Ectodermal cell (in vitro differentiated cells): ENCODE measurements around the gene C6. TPM values are rescaled to one million over a fixed set of nuclear protein-coding genes. Genes with fewer than 3 reads are reported as not detected.

Experiments
- H3K27ac ChIP-seq: 2 replicates; pipeline ENCODE4 v1.7.0; 2013; ENCODE audit warnings: mild to moderate bottlenecking, low read depth, low read length; ENCODE audit not compliant: insufficient read depth, poor library complexity, severe bottlenecking
- H3K27me3 ChIP-seq: 2 replicates; pipeline ENCODE4 v1.7.0; 2013; ENCODE audit warnings: mild to moderate bottlenecking, low read length; ENCODE audit not compliant: insufficient read depth, control insufficient read depth, poor library complexity, severe bottlenecking
- H3K36me3 ChIP-seq: one replicate; pipeline ENCODE4 v1.7.0; 2013; ENCODE audit warnings: low read length; ENCODE audit not compliant: control insufficient read depth, insufficient read depth
- H3K4me1 ChIP-seq: one replicate; pipeline ENCODE4 v1.7.0; 2013; ENCODE audit warnings: low read length; ENCODE audit not compliant: control insufficient read depth, insufficient read depth
- H3K4me3 ChIP-seq: 2 replicates; pipeline ENCODE4 v1.7.0; 2013; ENCODE audit warnings: low read depth, low read length, control low read depth; ENCODE audit not compliant: insufficient read depth
- H3K9me3 ChIP-seq: 2 replicates; pipeline ENCODE4 v1.7.0; 2013; ENCODE audit warnings: mild to moderate bottlenecking, low read length, moderate library complexity; ENCODE audit not compliant: control insufficient read depth
- WGBS, 2 experiments: methylation state at CpG; one replicate each; pipeline ENCODE4 v1.1.7; 2013; ENCODE audit warnings: missing lambda C conversion rate in 2 of 2; 5-methylcytosine and 5-hydroxymethylcytosine counted together
- polyA plus RNA-seq, 4 experiments: library from polyadenylated mRNA; stranded (reverse); fragments of 50-300 nt; gene quantifications; one replicate each; pipeline ENCODE4 v1.2.3, GENCODE V29; 2013

C6 gene
- not detected for polyA plus RNA-seq (2013, experiment 1 of 4)
- polyA plus RNA-seq (2013, experiment 2 of 4): not detected
- not detected for polyA plus RNA-seq (2013, experiment 3 of 4)
- polyA plus RNA-seq (2013, experiment 4 of 4): not detected

DNA sequence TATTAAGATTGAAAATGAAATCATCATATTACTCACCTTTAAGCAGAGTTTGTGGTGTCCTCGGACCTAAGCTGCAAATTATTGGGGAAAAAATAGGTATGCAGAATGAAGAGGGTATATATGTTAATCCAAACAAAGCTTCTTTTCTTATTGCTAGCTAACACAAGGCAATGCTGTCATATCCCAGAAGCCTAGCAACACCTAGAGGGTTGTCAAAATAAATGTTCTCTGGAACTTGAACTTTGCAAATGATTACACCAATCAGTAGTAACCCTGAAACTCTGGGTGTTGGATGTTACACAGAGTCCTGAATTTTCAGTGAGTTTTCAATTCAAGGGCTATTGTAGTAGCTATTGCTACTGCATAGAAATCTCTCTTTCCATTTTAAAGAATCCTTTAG lies at the start of gene C6:
TSS of gene C6 (minus strand) at position 193 of the 400 bp plus-strand sequence. CDS start 10,302 bp downstream, outside the sequence.
- Histone ChIP-seq H3K9me3 (no peaks in the 10 kb centered on the region), H3K27ac (no peak within 1 kb of the TSS), H3K4me3 (no peak within 1 kb of the TSS), H3K4me1 (no peaks in the 10 kb centered on the region), H3K27me3 (no peaks in the 10 kb centered on the region), H3K36me3 (no peaks in the 10 kb centered on the region)
- no CpG with 5 or more reads among the region's 1 CpG for WGBS, 2 experiments

DNA sequence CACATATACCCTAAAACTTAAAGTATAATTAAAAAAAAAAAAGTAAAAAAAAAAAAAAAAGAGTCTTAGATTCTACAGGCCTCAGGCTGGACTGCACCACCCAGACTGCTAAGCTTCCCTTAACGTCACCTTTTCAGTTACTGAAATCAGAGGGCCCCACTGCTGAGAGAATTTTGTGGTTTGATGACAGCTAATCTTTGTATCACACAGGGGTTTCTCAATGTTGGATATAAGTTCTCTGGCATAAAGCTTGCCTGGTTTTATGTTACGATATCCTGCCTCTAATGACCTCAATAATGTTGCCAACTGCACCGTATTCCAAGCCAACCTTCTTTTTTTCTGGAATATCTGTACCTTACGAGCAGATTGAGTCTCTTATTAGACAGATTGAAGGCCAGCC lies 43.1 kb upstream of the C6 start:
- H3K4me3 ChIP-seq: no peak overlapping the region
- no peak overlapping the region for H3K27ac ChIP-seq
- no peaks in the 10 kb centered on the region for H3K27me3 ChIP-seq
- H3K36me3 ChIP-seq: no peaks in the 10 kb centered on the region
- no peaks in the 10 kb centered on the region for H3K9me3 ChIP-seq
- 96 to 100% methylated on average over 4 of the region's 4 CpGs for WGBS, 2 experiments
- no peaks in the 10 kb centered on the region for H3K4me1 ChIP-seq

DNA sequence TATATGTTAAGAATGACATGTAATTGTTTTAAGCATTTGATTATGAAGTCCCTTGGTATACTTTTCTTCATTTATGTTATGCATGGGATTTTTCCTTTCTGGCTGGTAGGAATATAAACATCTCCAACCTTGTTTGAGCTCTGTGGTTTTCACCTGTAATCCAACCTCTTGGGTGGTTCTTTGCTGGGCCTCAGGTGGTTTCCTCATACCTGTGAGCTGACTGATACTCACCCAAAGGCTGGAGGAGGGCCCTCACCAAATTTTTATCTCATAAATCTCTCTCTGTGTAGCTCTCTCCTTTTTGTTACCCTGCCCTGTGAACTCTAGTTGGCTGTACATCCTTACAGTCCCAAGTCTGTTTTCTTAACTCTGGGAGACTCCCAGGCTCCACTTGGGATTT lies 39.8 kb upstream of the C6 start:
- no peaks in the 10 kb centered on the region for H3K4me1 ChIP-seq
- no peaks in the 10 kb centered on the region for H3K27me3 ChIP-seq
- no peaks in the 10 kb centered on the region for H3K9me3 ChIP-seq
- no peaks in the 10 kb centered on the region for H3K36me3 ChIP-seq
- no peak overlapping the region for H3K27ac ChIP-seq
- H3K4me3 ChIP-seq: no peak overlapping the region

- Histone ChIP-seq H3K27ac (no peak overlapping the region), H3K36me3 (no peaks in the 10 kb centered on the region), H3K4me3 (no peak overlapping the region), H3K9me3 (no peaks in the 10 kb centered on the region), H3K27me3 (no peaks in the 10 kb centered on the region), H3K4me1 (no peaks in the 10 kb centered on the region)
Observed at GRCh38 chr5:41252036-41252435, 38.7 kb upstream of the C6 start.

GRCh38 chr5:41250351-41250987 lies 37.1 kb upstream of the C6 start:
- Histone ChIP-seq H3K4me3 (no peak overlapping the region), H3K27me3 (no peaks in the 10 kb centered on the region), H3K27ac (no peak overlapping the region), H3K9me3 (no peaks in the 10 kb centered on the region), H3K4me1 (no peaks in the 10 kb centered on the region), H3K36me3 (no peaks in the 10 kb centered on the region)
- WGBS, 2 experiments: 82 to 90% methylated on average over 1 of the region's 2 CpGs

DNA sequence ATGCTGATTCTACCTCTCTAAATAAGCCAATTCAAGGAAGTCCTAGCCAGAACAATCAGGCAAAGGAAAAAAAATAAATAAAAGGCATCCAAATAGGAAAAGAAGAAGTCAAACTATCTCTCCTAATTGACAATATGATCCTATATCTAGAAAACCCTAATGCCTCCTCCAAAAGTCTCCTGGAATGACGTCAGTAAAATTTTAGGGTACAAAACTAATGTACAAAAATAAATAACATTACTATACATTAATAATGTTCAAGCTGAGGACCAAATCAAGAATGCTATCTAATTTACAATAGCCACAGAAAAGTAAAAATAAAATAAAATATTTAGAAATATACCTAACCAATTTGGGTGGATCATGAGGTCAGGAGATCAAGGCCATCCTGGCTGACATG lies 33.8 kb upstream of the C6 start:
- 100% methylated on average over 1 of the region's 1 CpG; no CpG with 5 or more reads in 1 of the 2 experiments for WGBS, 2 experiments
- Histone ChIP-seq H3K4me1 (no peaks in the 10 kb centered on the region), H3K27me3 (no peaks in the 10 kb centered on the region), H3K36me3 (no peaks in the 10 kb centered on the region), H3K9me3 (no peaks in the 10 kb centered on the region), H3K27ac (no peak overlapping the region), H3K4me3 (no peak overlapping the region)

GRCh38 chr5:41246376-41246775 lies 33.0 kb upstream of the C6 start:
- Histone ChIP-seq H3K9me3 (no peaks in the 10 kb centered on the region), H3K27me3 (no peaks in the 10 kb centered on the region), H3K36me3 (no peaks in the 10 kb centered on the region), H3K4me3 (no peak overlapping the region), H3K4me1 (no peaks in the 10 kb centered on the region), H3K27ac (no peak overlapping the region)
- 97 to 100% methylated on average over 1 of the region's 1 CpG for WGBS, 2 experiments

- WGBS, 2 experiments: 100% methylated on average over 1 of the region's 1 CpG
- Histone ChIP-seq H3K36me3 (no peaks in the 10 kb centered on the region), H3K9me3 (no peaks in the 10 kb centered on the region), H3K4me1 (no peaks in the 10 kb centered on the region), H3K27ac (no peak overlapping the region), H3K27me3 (no peaks in the 10 kb centered on the region), H3K4me3 (no peak overlapping the region)
Observed at GRCh38 chr5:41243558-41243957, 30.2 kb upstream of the C6 start.

- Histone ChIP-seq H3K27ac (no peak overlapping the region), H3K4me1 (no peaks in the 10 kb centered on the region), H3K36me3 (no peaks in the 10 kb centered on the region), H3K27me3 (no peaks in the 10 kb centered on the region), H3K4me3 (no peak overlapping the region), H3K9me3 (no peaks in the 10 kb centered on the region)
- 93% methylated on average over 3 of the region's 3 CpGs for WGBS, 2 experiments
Observed at GRCh38 chr5:41240985-41241384, 27.7 kb upstream of the C6 start.

- Histone ChIP-seq H3K4me1 (no peaks in the 10 kb centered on the region), H3K27me3 (no peaks in the 10 kb centered on the region), H3K36me3 (no peaks in the 10 kb centered on the region), H3K9me3 (no peaks in the 10 kb centered on the region), H3K4me3 (no peak overlapping the region), H3K27ac (no peak overlapping the region)
- WGBS, 2 experiments: 93% methylated on average over 3 of the region's 3 CpGs
Observed at GRCh38 chr5:41240390-41240789, 27.1 kb upstream of the C6 start.

GRCh38 chr5:41234475-41234874 lies 21.1 kb upstream of the C6 start:
- Histone ChIP-seq H3K4me3 (no peak overlapping the region), H3K27me3 (no peaks in the 10 kb centered on the region), H3K27ac (no peak overlapping the region), H3K4me1 (no peaks in the 10 kb centered on the region), H3K9me3 (no peaks in the 10 kb centered on the region), H3K36me3 (no peaks in the 10 kb centered on the region)
